ENCODE data around the gene LTF.

GRCh38 chr3:46463120-46463867, 1.4 kb downstream of the LTF start:
- TF ChIP-seq CTCF (IDR thresholded peaks at IDR 0.05 in 4 of 5, conservative IDR thresholded peaks at IDR 0.05 in 1 of 5) (no peak), POLR2A (IDR thresholded peaks at IDR 0.05) (no peak)

All from gastrocnemius medialis (tissue), 4 donors.